ENCODE measurements around the gene LLGL2. TPM values are rescaled to one million over a fixed set of nuclear protein-coding genes. Genes with fewer than 3 reads are reported as not detected.
A peak's percentile ranks its signal among the peaks of the same experiment; 100 is the strongest.

Gene LLGL2
- total RNA-seq, 4 donors from 2014 or later: 57.3 to 96.0 (median 79.6) TPM

DNA sequence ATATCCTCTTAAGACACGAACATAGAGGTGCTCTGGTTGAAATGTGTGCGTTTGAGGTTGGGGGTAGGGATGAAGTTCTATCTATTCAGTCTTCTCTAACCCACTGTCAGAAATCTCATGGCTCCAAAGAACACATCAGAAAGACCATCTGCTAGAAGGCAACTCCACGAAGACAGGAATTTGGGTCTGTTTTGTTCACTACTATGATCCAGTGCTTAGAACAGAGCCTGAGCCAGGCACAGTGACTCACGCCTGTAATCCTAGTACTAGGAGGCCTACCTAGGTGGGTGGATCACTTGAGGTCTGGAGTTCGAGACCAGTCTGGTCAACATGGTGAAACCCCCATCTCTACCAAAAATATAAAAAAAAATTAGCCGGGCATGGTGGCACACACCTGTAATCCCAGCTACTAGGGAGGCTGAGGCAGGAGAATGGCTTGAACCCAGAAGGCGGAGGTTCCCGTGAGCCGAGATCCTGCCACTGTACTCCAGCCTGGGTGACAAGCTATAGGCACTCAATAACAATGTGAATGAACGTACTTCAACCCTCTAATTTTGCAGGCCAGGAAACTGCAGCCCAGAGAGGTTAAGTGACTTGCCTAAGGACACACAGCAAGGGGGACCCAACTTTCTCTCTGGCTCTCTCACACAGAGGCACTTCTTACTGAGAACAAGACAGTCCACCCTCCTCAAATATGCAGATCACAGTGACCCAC lies 12.4 kb upstream of the LLGL2 start:
- intact Hi-C loops (cut with DNase I; ENCODE audit: low total_unique reads): no loop called here
- no peak overlapping the region for H3K4me3 ChIP-seq (ENCODE audit: low read depth, poor library complexity, severe bottlenecking)
- no peak for DNase-seq (ENCODE audit: low spot score in 2 of 2)
- no peak for TF ChIP-seq POLR2A (IDR thresholded peaks at IDR 0.05)
- TF ChIP-seq, protein P1, sequence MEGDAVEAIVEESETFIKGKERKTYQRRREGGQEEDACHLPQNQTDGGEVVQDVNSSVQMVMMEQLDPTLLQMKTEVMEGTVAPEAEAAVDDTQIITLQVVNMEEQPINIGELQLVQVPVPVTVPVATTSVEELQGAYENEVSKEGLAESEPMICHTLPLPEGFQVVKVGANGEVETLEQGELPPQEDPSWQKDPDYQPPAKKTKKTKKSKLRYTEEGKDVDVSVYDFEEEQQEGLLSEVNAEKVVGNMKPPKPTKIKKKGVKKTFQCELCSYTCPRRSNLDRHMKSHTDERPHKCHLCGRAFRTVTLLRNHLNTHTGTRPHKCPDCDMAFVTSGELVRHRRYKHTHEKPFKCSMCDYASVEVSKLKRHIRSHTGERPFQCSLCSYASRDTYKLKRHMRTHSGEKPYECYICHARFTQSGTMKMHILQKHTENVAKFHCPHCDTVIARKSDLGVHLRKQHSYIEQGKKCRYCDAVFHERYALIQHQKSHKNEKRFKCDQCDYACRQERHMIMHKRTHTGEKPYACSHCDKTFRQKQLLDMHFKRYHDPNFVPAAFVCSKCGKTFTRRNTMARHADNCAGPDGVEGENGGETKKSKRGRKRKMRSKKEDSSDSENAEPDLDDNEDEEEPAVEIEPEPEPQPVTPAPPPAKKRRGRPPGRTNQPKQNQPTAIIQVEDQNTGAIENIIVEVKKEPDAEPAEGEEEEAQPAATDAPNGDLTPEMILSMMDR (IDR thresholded peaks at IDR 0.05): no peak
- 63 to 69% methylated on average over 10 of the region's 10 CpGs for WGBS, 2 donors

DNA sequence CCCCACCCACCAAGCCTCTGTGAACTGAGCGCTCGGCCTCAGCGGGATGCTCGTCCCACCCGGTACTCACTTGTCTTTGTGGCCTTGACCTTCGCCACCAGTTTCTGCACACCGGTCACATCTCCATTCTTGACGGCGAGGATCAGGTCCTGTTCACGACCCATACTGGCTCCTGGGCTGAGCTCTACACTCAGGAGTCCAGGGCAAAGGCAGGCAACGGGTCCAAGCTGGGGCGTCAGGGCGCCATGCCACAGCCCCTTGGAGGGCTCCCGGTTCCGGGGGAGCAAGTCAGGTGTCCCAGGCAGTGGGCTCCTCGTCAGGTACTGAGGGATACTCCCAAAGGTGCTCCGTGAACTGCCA lies 11.9 kb upstream of the LLGL2 start:
- no peak for DNase-seq (ENCODE audit: low spot score in 2 of 2)
- H3K4me3 ChIP-seq (ENCODE audit: low read depth, poor library complexity, severe bottlenecking): no peak overlapping the region
- TF ChIP-seq, protein P1 (IDR thresholded peaks at IDR 0.05): no peak
- TF ChIP-seq POLR2A (IDR thresholded peaks at IDR 0.05): no peak
- intact Hi-C loops (cut with DNase I; ENCODE audit: low total_unique reads): no loop called here
- WGBS, 2 donors: 60 to 88% methylated on average over 17 of the region's 17 CpGs

DNA sequence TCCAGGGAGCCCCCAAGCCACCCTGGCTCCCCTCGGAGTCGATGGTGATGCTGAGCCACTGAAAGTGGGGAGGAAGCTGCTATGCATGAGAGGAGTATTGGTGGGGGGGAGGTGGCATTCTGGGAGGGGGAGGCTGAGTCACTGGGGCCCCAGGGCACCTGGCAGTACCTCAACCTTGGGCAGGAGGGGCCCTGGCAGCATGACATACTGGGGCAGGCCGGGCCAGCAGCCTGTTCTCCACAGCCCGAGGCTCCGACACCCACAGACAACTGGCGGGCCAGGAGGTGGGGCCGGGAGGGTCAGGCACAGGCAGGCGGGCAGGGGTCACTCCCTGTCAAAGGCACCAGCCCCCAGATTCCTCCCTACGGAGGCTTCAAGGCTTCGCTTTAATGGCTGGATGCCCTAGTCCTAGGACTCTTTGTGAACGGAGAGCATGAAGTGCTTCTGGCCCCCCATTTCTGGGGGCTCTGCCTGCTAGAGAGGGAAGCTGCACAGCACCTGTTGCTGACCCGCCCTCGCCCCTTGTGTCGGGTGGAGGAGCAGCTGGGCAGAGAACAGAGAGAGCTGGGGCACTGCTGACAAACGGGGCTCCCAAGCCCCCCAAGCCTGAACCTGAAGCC lies 11.1 kb upstream of the LLGL2 start:
- WGBS, 2 donors: 4 to 8% methylated on average over 6 to 14 of the region's 15 CpGs
- intact Hi-C loops (cut with DNase I; ENCODE audit: low total_unique reads): no loop called here
- TF ChIP-seq POLR2A (IDR thresholded peaks at IDR 0.05): no peak
- TF ChIP-seq, protein P1 (IDR thresholded peaks at IDR 0.05): no peak
- peak overlapping the region; percentile 54 for H3K4me3 ChIP-seq (ENCODE audit: low read depth, poor library complexity, severe bottlenecking)
- DNase-seq (ENCODE audit: low spot score in 2 of 2): no peak

DNA sequence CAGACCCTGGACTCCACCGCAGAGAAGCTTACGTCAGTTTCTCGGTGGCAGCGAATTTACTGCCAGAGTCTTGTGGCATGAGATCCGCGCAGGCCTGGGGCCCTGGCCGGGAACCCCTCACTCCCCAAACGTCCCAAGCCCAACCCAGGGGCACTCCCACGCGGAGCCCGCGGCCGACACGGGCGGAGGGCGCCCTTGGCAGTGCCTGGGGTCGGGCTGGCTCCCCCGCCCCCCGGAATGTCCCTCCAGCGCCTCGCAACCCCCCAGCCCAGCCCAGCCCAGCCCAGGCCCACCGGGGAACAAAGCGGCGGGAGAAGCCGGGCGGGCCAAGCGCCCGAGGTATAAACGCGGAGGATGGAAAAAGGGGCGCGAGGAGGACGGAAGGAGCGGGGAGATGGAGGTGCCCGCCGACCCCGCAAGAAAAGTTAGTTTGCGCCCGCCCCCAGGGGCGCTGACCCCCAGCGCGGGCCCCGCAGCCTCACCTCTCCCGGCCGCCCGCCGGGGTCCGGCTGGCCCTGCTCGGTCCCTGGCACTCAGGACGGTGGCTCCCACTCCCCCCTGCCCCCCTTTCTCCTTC lies 10.5 kb upstream of the LLGL2 start:
- 1% methylated on average over 31 to 36 of the region's 50 CpGs for WGBS, 2 donors

DNA sequence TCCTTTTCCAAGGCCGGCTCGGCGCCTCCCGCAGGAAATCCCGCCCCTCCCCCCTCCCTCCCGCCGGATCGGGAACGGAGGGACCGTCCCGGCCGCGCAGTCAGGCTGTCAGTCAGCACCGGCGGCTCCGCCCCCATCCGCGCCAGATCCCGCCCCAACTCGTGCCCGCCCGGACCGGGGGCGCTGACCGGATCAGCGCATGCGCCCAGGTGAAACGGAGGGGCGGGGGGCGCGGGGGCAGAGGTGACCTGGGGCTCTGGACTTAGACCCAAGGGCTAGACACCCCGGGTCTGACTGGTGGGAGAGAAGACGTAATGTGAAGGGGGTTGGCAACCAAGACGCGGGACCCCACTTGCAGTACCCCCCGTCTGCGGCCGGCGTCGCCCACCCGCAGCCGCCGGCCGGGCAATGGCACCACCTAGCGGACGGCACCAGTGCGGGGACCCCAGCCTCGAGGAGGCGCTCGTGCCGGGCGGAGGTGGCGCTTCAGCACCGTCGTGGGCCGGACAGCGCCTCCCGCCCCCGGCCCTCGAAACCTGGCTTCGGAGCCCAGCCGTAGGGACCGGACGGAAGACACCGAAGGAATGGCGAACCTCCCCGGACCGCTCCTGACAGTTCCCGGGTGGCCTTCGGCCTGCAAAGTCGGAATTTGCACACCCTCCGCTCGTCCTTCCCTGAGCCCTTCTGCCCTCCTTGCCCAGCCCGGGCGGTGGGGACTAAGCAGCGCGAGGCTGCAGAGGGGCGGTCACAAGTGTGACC lies 9.8 kb upstream of the LLGL2 start, which contains the start of gene CASKIN2:
TSS of gene CASKIN2 (minus strand) at position 42 of the 759 bp plus-strand sequence. CDS start 1,733 bp downstream, outside the sequence.
- no peak for TF ChIP-seq POLR2A (IDR thresholded peaks at IDR 0.05)
- TF ChIP-seq, protein P1 (IDR thresholded peaks at IDR 0.05): peak in 1 of 3 donors; percentile 91
- peak within 1 kb of the TSS; percentile 54 for H3K4me3 ChIP-seq (ENCODE audit: low read depth, poor library complexity, severe bottlenecking)
- intact Hi-C loops (cut with DNase I; ENCODE audit: low total_unique reads): no loop called here
- WGBS, 2 donors: 0 to 1% methylated on average over 36 to 56 of the region's 78 CpGs
- DNase-seq (ENCODE audit: low spot score in 2 of 2): peak; percentile 91 to 99

More for the DNA sequence above, 10.5 kb upstream of the LLGL2 start:
- DNase-seq (ENCODE audit: low spot score in 2 of 2): no peak
- intact Hi-C loops (cut with DNase I; ENCODE audit: low total_unique reads): no loop called here
- TF ChIP-seq POLR2A (IDR thresholded peaks at IDR 0.05): no peak
- TF ChIP-seq, protein P1 (IDR thresholded peaks at IDR 0.05): no peak
- H3K4me3 ChIP-seq (ENCODE audit: low read depth, poor library complexity, severe bottlenecking): peak overlapping the region; percentile 54
